Umbilical cord (tissue), 2 donors: Measurements from ENCODE around the gene B3GAT2. TPM values are rescaled to one million over a fixed set of nuclear protein-coding genes. Genes with fewer than 3 reads are reported as not detected.
"Not testable (repeated sequence)": the region's sequence is repeated elsewhere in the genome, so short reads cannot be mapped to it uniquely, and the experiment has no call there.

ENCODE experiments used
- DNase-seq: peaks from one replicate; pipeline ENCODE4 v3.0.0-alpha.2; 2015; ENCODE audit warnings: low spot score
- total RNA-seq: library from RNA; depleted of rRNA; stranded (reverse); fragments of >200 nt; gene quantifications from one replicate; pipeline ENCODE4 v1.2.3, GENCODE V29; 2014; ENCODE audit warnings: low replicate concordance; ENCODE audit not compliant: insufficient read depth

Gene B3GAT2
- total RNA-seq, result 4.3 TPM

DNA sequence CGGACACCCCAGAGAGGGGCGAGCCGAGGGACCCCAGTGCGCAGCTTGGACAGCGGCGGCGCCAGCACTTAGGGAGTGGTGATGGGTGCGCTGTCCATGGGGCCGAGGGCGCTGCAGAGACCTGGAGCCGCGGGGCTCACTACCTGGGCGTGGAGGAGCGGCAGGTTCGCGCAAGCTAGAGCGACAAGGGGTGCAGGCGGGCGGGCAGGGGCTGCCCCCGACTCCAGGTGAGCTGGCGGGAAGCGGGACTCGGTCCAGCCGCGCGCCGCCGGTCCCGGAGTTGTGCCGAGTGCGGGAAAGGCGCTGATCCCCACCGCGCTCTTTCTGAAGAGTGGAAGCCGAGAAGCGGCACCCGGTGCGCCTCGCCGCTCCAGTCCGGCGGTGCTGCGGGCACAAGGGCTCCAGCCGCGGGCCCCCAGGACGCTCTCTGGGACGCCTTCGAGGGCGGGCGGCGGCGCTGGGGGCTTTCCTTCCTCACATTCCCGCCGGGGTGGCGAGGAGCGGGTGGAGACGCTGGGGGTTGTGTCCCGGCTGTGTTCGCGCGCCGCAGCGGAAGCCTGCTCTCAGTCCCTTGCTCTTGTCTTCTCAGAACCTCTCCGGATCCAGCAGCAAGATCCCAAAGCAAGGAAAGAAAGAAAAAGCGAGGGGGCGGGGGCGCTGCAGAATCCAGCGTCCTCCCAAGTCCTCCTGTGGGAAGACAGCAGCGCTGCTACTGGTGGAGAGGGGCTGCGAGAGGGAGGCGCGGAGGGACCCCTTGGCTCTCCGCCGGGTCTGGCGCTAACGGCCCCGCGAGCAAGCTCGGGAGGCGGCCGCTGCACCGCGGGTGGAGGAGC is at the start of gene B3GAT2:
Gene B3GAT2, minus strand, starts transcription at position 610 of the 833 bp plus-strand sequence. CDS start 631 bp downstream, outside the sequence.
- DNase-seq, result peak; percentile 17

- no peak for DNase-seq
These were observed 41.3 kb upstream of the B3GAT2 start for GRCh38 chr6:70998148-70998547.

DNA sequence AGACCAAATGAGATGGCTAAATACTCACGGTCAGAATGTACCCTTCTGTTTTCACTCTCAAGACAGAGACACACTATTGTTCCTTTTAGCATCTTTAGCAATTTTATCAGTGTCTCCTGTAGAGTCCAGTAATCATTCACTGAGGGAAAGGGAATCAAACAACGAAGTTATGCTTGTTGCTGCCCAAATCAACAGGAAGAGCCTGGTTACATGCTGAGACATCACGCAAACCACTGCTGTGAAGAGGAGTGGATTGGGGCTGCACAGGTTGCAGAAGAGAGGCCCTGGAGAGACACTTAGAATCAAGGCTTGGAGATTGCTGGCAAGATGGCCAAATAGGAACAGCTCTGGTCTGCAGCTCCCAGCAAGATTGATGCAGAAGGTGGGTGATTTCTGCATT is 40.5 kb upstream of the B3GAT2 start:
- no peak for DNase-seq

- no peak for DNase-seq
These were observed 39.2 kb upstream of the B3GAT2 start for GRCh38 chr6:70996106-70996505.

DNA sequence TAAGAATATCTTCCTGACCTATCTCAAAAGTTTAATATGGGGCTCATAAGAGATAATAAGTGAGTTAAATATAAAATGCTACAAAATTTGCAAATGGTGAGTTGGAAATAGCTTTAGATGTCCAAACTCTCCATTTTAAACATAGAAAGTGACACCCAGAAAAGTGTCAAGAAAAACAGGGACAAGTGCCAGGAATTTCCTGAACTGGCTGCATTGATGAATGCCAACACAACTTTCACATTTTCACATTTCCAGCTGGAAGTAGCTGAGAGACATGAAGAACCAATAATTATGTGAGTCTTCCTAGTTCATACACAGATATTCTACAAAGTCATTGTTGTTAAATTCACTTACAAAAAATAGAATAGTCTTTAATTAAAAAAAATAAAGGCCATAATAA is 38.6 kb upstream of the B3GAT2 start:
- no peak for DNase-seq

DNA sequence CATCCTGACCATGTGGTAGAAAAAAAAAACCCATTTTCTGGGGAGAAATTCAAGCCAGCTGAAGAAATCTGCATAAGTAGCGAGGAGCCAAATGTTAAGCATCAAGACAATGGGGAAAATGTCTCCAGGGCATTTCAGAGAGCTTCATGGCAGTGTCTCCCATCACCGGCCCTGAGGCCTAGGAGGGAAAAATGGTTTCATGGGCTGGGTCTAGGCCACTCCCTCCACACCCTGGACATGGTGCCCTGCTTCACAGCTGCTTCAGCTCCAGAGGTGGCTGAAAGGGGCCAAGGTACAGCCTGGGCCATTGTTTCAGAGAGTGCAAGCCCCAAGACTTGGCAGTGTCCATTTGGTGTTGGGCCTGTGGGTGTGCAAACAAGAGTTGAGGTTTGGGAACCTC is 34.4 kb upstream of the B3GAT2 start:
- DNase-seq, result no peak

- no peak for DNase-seq
These were observed 28.3 kb upstream of the B3GAT2 start for GRCh38 chr6:70985156-70985555.

DNA sequence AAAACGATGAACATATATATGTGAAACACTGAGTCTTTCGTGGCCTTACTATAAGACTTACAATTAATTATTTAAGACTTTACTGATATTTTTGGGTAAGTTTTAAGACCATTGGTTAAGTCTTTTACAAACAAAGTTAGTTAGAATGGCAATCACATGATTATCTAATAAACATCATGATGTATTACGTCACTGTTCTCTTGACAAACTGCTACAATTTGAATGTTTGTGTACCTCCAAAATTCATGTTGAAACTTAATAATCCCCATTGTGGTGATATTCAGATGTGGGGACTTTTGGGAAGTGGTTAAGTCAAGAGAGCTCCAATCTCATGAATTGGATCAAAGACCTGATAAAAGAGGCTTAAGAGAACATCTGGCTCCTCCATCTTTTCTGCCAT is 25.9 kb upstream of the B3GAT2 start:
- DNase-seq, result no peak

DNA sequence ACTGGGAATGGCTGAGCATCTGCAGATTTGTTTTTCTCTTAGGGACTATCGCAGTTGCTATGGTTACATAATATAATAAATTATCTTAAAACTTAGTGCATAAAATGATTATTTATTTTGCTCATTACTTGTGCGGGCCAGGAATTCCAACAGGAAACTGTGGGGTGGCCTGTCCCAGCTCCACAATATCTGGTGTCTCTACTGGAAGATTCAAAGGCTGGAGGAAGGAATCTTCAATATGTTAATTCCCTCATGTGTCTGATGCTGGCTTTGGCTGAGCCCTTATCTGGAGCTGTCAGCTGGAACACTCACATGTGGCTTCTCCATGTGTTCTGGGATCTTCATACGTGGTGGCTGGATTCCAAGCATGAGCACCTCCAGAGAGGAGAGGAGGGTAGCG is 23.9 kb upstream of the B3GAT2 start:
- no peak for DNase-seq

- DNase-seq, result no peak
These were observed 16.7 kb upstream of the B3GAT2 start for GRCh38 chr6:70973604-70974003.

- no peak for DNase-seq
These were observed 10.2 kb upstream of the B3GAT2 start for GRCh38 chr6:70967049-70967448.

DNA sequence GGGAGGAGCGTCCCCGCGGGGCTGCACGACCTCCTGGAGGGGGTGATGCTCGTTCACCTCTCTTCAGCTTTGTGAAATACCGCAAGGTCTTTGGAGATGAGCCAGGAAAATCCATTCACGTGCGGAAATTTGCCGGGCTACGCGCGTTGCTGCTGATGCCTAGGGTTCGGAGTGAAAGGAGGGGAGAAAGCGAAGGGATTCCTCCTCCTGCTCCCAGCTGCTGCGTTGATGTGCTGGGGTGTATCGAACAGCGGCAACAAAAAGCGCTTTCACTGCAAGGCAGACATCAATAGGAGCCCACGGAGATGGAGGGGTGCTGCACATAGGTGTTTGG is 391 bp upstream of the B3GAT2 start:
- DNase-seq, result no peak

DNA sequence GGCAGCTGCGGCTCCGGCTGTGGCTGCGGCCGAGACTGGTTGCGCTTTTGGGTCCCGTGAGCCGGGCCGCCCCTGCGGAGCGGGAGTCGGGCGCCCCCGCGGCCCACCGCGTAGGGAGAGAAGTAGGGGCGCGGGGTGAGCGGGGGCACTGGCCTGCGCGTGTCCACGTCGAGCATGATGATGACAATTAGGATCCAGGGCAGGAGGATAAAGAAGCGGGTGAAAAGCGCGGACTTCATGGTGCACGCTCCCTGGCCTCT is 739 bp downstream of the B3GAT2 start:
- DNase-seq, result no peak

- DNase-seq, result peak; percentile 57
These were observed 1.2 kb downstream of the B3GAT2 start for GRCh38 chr6:70955441-70956190.

DNA sequence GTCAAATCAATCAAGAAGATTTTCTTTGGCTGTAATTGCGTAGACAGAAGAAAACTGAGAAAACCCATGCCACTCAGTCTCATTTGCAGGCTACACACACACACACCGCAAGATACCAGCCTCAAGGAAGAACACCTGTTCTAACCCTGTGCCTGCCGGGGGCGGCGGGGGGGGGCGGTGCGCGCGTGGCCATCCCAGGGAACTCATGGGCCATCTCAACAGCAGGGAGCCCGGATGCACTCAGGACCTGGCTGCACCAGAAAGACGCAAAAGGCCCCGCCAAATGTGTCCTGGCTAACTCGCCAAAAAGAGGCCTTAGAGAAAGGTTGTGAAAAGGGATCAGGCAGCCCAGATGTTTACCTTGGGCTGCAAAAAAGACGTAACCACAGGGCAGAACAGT is 2.1 kb downstream of the B3GAT2 start:
- DNase-seq, result no peak

DNA sequence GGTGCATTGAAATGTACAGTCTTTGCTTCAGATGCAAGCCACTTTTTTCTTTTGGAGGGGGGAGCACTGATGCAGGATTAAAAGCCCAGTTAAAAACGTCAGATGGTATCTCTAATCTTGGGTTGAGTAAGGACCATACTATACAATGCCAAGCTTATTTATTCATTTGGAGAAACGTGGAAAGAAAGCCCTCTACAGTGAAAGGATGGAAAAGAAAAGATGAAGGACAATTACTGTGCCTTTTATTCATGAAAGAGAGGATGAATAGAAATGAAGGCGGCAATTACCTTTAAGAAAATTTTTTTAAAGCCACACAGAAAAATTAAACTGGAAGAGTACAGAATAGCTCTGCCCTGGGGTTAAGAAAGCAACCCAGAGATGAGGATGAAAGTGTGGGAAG is 2.7 kb downstream of the B3GAT2 start:
- DNase-seq, result no peak

GRCh38 chr6:70952608-70953165 is 4.2 kb downstream of the B3GAT2 start:
- no peak for DNase-seq

DNA sequence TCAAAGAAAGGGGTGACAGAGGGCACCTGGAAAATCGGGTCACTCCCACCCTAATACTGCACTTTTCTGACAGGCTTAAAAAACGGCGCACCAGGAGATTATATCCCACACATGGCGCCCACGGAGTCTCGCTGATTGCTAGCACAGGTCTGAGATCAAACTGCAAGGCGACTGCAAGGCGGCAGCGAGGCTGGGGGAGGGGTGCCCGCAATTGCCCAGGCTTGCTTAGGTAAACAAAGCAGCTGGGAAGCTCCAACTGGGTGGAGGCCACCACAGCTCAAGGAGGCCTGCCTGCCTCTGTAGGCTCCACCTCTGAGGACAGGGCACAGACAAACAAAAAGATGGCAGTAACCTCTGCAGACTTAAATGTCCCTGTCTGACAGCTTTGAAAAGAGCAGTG is 12.5 kb downstream of the B3GAT2 start:
- not testable (repeated sequence) for DNase-seq

DNA sequence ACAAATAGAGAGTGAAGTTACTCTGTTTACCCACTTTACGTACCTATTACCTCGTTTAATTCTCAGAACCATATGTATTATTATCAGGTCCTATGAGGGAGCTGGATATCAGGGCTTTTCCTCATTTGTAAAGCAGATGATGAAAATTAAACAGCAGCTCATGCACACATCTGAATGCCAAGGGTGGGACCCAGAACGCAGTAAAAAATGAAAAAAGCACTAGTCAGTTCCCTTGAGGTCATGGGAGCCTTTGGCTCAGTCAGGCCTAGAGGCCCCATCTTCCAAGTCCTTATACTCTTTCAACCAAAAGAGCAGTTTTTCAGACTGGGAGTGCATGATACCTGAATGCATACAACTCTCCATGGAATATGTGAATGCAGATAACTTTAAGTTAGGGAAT is 23.0 kb downstream of the B3GAT2 start:
- no peak for DNase-seq

- no peak for DNase-seq
These were observed 51.1 kb downstream of the B3GAT2 start for GRCh38 chr6:70905742-70906141.

- DNase-seq, result no peak
These were observed 53.0 kb downstream of the B3GAT2 start for GRCh38 chr6:70903665-70904452.

- DNase-seq, result no peak
These were observed 55.5 kb downstream of the B3GAT2 start for GRCh38 chr6:70901324-70901723.
